Epithelial cell of prostate (primary cell): Measurements from ENCODE around the gene FAM20B.
"Not testable (repeated sequence)": the region's sequence is repeated elsewhere in the genome, so short reads cannot be mapped to it uniquely, and the experiment has no call there.

Experiments used
- DNase-seq: peaks from one replicate; pipeline ENCODE4 v3.0.0-alpha.2; 2011; ENCODE audit warnings: low read depth, low spot score
- H3K27ac ChIP-seq: fragments of 450-650 bp; 2 replicates; pipeline ENCODE4 v1.5.1; 2017; ENCODE audit warnings: mild to moderate bottlenecking

Gene FAM20B, protein sequence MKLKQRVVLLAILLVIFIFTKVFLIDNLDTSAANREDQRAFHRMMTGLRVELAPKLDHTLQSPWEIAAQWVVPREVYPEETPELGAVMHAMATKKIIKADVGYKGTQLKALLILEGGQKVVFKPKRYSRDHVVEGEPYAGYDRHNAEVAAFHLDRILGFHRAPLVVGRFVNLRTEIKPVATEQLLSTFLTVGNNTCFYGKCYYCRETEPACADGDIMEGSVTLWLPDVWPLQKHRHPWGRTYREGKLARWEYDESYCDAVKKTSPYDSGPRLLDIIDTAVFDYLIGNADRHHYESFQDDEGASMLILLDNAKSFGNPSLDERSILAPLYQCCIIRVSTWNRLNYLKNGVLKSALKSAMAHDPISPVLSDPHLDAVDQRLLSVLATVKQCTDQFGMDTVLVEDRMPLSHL

GRCh38 chr1:179025125-179025974 lies at the start of gene FAM20B:
FAM20B (plus strand) TSS chr1:179025894; CDS start chr1:179043848, 17,954 bp downstream.
- peak within 1 kb of the TSS; percentile 74 for H3K27ac ChIP-seq
- DNase-seq, result no peak

DNA sequence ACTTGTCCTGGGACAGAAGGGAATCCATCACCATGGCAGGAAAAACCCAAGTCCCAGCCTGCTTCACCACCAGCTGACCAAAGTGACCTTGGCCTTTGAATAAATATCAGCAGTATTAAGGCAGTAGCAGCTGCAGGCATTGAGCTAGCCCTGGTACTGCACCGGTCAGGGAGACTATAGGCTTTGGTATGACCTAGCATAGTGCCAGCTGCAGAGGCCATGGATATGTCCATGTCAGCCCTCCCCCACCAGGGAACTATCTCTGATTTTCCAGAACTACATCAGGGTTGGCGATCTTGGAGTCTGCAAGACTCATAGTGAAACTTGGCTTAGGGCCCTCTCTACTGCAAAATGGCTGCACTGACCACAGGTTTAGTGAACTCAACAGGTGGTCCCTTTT lies 49.2 kb upstream of the FAM20B start:
- H3K27ac ChIP-seq, result no peak overlapping the region
- no peak for DNase-seq

DNA sequence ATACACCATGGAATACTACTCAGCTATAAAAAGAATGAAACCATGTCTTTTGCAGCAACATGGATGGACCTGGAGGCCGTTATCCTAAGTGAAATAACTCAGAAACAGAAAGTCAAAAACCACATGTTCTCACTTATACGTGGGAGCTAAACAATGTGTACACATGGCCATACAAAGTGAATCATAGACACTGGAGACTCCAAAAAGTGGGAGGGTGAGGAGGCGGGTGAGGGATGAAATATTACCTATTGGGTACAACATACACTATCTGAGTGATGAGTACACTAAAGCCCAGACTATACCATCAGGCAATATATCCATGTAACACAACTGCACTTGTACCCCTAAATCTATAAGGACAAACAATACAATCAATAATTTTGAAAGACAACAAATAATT lies 39.5 kb upstream of the FAM20B start:
- H3K27ac ChIP-seq, result no peak overlapping the region

GRCh38 chr1:178988198-178988597 lies 37.5 kb upstream of the FAM20B start:
- DNase-seq, H3K27ac ChIP-seq: not testable (repeated sequence)

More for the DNA sequence above, 39.5 kb upstream of the FAM20B start:
- no peak for DNase-seq

DNA sequence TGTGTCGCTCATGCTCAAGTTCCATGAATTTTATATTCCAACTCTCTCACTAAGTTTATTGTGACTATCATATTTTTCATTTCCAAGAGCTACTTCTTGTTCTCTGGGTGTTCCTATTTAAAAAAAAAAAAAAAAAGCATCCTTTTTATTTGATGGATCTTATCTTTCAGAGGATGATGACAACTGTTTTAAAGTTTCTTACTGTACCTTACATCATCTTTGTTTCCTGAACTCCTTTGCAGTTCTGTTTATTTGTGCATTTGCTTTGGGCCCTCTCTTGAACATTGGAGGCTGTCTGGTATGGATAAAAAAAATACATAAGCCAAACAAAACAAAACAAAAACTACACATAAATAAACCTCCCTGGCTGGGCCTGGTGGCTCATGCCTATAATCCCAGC lies 32.1 kb upstream of the FAM20B start:
- no peak overlapping the region for H3K27ac ChIP-seq
- no peak for DNase-seq

- H3K27ac ChIP-seq, result no peak overlapping the region
- DNase-seq, result no peak
Observed at GRCh38 chr1:178997428-178997827, 28.3 kb upstream of the FAM20B start.

DNA sequence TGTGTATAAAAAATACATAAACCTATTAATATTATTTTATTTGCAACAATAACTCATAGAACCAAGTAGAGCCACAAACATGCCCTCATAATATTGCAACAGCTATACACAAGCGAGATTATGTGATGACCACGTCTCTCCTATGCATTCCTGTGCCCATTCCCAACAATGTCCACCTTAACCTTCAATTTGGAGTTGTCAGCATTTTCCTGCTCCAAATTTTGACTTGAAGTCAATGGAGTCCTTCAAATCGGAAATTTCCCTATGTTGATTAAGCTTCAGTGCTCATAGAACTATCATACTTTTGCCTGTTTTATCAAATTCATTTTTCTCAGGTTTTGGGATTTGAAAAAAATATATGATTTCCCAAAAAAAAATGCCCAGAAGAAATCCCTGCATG lies 27.4 kb upstream of the FAM20B start:
- no peak for DNase-seq
- no peak overlapping the region for H3K27ac ChIP-seq

DNA sequence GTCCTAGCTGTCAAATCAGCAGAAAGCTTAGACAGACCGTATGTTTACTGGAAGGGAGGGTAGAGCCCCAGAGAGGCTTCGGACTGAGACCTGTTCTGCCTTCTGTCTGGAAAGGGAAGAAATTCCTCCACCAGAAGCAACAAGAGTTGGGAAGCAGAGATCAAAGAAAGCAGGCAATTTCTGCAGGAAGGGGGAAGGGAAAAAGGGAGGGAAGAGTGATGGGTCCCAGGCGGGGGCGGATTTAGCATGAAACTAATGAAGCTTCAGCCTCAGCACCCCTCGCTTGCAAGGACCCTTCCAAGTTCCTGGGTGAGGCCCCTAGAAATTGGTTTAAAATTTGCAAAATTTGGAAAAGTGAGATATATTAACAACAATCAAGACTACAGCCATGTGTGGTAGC lies 26.6 kb upstream of the FAM20B start:
- no peak for DNase-seq
- H3K27ac ChIP-seq, result no peak overlapping the region

GRCh38 chr1:179001451-179001850 lies 24.2 kb upstream of the FAM20B start:
- H3K27ac ChIP-seq, result no peak overlapping the region
- DNase-seq, result no peak

- H3K27ac ChIP-seq, DNase-seq: not testable (repeated sequence)
Observed at GRCh38 chr1:179002064-179002463, 23.6 kb upstream of the FAM20B start.

- no peak for DNase-seq
- H3K27ac ChIP-seq, result no peak overlapping the region
Observed at GRCh38 chr1:179002552-179003345, 22.9 kb upstream of the FAM20B start.

GRCh38 chr1:179003512-179004066 lies 22.1 kb upstream of the FAM20B start:
- H3K27ac ChIP-seq, result no peak overlapping the region
- no peak for DNase-seq

GRCh38 chr1:179007233-179007632 lies 18.5 kb upstream of the FAM20B start:
- DNase-seq, result no peak
- no peak overlapping the region for H3K27ac ChIP-seq

DNA sequence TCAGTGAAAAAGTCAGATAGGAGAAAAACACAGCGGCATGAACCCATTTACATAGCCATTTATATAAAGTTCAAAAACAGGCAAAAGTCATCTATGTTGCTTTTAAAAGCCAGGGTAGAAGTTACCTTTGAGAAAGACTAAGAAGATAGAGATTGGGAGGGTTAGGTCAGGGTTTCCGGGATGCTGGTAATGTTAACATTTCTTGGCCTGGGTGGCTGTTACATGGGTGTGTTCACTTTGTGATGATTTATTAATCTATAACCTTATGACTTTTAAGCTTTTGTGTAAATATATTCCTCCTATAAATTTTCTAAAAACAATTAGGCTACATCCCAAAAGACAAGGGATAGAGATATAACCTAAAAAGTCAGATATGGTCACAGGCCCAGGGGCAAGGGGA lies 15.0 kb upstream of the FAM20B start:
- DNase-seq, result no peak
- no peak overlapping the region for H3K27ac ChIP-seq

DNA sequence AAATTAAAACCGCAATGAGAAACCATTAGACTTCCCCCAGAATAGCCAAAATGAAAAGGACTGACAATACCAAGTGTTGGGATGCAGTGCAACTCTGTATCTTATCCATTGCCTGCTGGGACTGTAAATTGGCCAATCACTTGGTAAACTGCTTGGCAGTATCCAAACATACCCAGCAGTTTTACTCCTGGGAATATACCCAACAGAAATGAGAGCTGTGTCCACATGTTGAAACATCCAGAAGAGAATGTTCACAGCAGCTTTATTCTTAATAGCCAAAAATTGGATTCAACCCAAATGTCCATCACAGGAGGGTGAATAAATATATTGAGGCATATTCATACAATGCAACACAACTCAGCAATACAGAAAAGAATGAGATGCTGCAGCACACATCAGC lies 13.7 kb upstream of the FAM20B start:
- no peak overlapping the region for H3K27ac ChIP-seq
- DNase-seq, result no peak

- no peak overlapping the region for H3K27ac ChIP-seq
- no peak for DNase-seq
Observed at GRCh38 chr1:179014123-179014522, 11.6 kb upstream of the FAM20B start.

DNA sequence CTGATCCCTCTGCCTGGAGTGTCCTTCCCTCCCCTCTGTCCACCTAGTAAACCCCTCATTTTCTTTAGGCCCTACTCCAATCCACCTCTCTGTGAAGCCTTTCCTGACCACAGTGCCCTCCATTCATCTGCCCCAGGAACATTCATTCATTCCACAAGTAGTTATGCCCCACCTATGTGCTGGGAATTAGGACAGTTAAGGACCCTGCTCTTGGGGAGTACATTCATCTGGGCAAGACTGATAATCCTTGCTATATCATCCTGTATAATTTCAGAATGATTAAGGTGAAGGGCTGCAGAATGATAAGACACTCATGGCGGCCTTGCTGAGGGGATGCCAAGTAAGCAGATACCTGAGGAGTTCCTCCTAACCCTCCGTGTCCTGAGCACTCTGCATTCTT lies 10.3 kb upstream of the FAM20B start:
- no peak for DNase-seq

DNA sequence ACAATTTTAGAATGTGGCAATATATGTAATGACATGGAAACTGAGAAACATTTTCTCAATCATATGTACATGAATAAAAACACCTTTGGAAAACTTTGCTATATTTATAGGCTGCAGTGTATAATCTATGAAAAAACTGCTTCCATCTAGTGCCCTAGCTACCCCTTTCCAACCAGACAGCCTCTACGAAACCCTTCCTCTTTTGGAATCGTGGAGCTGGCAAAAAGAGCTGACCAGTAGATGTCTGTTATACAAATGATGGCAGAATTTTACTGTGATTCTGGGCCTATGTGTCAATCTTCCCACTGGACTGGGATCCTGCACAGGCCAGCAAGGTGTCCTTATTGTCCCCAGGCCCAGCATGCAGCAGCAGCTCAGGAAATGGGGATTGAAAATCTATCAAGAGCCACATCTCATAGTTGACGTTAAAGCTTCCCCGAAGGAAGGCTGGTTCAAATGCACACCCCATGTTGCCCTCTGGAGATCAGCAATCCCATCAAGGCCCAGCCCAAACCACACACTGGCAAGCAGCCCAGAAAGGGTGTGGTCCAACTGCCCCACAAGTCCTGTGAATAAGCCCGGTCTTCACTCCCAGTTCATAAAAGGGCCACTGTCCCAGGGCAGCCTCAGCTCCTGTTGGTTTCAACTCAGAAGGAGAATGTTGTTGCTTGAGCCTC lies 8.8 kb upstream of the FAM20B start:
- DNase-seq, result peak; percentile 87
- H3K27ac ChIP-seq, result peak overlapping the region; percentile 36

More for the DNA sequence above, 10.3 kb upstream of the FAM20B start:
- H3K27ac ChIP-seq, result no peak overlapping the region
